HG03558 (cell line): ENCODE data around the gene ZNF554.

Experiments
- ATAC-seq: cut with Tn5 transposase; IDR thresholded peaks from one replicate; pipeline ENCODE4 v1.9.1; 2021; ENCODE audit warnings: moderate number of reproducible peaks; ENCODE audit not compliant: unreplicated experiment; ENCODE audit errors: extremely low read depth

Gene ZNF554

DNA sequence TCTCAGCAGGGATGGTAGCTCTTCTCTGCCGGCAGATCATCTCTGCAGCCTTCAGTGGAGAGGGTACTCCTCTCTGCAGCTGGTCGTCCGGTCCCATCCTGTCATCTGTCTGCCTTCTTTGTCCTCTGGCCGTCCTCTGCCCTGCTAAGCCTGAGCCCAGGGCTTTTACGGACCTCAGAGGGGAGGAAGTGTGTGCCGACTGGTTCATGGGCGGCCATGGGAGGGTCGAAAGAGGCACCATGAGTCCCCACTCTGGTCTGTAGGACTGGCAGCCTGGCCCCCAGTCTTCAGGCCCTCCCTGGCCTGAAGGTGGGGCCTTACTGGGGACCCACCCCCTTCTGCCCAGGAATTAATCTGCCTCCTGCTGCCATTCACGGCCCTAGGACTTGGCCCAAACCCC is 4.0 kb downstream of the ZNF554 start:
- no peak for ATAC-seq

DNA sequence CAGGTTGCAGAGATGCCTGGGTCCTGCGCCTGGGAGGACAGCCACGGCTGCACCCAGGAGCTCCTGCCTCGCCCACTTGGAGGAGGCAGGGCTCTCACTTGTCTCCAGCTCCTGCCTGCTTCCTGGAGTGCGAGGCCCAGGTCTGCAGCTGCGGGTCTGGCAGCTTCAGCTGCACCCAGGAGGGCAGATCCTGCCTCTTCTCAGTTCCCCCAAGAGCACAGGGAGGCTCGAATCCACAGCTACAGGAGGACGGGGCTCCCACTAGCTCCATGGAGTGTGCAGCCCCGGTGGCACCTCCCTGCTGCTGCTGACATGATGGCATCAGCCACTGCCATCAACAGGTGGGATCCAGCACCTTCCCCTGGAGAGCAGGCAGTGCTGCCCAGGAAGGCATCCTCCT is 4.5 kb downstream of the ZNF554 start:
- ATAC-seq: no peak

GRCh38 chr19:2827022-2827421 is 7.4 kb downstream of the ZNF554 start:
- ATAC-seq: no peak

DNA sequence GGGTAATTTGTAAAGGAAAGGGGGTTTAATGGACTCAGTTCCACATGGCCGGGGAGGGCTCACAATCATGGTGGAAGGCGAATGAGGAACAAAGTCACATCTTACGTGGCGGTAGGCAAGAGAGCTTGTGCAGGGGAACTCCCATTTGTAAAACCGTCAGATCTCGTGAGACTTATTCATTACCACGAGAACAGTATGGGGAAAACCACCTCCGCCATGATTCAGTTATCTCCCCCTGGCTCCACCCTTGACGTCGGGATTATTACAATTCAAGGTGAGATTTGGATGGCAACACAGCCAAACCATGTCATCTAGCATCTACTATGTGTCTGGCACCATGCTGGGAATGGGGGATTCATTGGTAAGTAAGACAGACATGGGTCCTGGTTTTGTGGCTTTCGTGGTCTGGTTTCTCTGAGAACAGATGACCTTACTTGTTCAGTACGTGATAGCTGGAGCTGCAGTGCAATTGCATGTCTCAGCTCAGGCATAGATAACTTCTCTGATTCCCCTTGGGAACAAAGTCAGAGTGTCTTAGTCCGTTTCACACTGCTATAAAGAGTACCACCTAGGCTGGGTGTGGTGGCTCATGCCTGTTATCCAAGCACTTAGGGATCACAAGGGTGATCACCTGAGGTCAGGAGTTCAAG is 8.3 kb downstream of the ZNF554 start:
- no peak for ATAC-seq

- no peak for ATAC-seq
These were observed 14.7 kb downstream of the ZNF554 start for GRCh38 chr19:2834294-2834871.

DNA sequence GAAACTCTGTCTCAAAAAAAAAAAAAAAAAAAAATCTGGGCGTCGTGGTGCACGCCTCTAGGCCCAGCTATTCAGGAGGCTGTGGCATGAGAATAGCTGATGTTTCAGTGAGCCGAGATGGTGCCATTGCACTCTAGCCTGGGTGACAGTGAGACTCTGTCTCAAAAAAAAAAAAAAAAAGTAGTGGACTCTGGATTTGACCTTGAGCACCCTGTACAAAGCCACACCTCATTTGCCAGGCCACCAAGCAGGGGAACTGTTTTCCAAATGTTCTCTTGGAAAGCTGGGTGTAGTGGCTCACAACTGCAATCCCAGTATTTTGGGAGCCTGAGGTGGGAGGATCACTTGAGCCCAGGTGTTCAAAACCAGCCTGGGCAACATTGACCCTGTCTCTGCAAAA is 17.8 kb downstream of the ZNF554 start:
- no peak for ATAC-seq

DNA sequence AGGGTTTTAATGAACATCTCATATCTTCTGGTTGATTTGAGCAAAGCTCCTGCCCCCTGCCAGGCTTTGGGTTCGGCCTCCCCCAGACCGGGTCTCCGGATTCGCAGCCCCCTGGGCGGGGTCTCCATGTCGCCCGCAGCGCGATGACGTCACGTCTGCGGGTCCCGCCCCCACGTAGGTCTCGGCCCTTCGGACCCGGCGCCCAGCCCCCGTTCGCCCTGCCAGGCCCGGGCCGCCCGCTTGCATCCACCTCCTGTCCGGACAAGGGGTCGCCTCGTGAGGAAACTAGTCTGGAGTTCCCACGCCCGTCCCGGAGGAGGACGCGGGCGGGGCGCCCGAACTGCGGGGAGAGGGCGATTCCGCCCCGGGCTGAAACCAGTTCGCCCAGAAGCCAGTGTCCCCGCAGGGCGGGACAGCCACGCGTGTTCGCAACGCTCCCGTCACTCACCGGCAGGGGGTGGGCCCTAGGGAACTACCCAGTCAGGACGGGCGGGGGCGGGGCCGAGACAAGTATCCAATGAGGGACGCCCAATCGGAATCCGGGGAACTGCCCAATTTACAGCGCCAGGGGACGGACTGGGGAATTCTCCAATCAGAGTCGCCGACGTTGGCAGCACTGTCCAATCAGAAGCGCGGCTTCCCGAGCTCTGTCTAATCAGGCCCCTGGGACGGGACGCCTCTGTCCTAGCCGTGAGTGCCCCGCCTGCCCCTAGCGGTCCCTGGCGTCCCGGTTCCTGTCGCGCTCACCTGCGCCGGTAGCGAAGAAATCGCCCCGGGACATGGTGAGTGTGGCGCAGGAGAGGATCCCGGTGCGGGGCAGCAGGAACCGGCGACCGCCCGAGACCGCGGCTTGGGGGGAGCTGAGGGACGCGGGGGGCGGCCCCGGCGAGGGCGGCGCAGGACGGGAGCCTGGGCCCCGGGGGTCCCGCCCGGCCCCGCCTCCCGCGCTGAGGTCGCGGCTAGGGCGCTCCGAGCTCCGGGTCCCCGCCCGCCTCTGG is 21.4 kb downstream of the ZNF554 start, which contains the start of gene ZNF555:
Gene ZNF555, plus strand, starts transcription at position 682 of the 998 bp plus-strand sequence. Its CDS starts 98 bp downstream, at position 780.
- ATAC-seq: peak; percentile 69

DNA sequence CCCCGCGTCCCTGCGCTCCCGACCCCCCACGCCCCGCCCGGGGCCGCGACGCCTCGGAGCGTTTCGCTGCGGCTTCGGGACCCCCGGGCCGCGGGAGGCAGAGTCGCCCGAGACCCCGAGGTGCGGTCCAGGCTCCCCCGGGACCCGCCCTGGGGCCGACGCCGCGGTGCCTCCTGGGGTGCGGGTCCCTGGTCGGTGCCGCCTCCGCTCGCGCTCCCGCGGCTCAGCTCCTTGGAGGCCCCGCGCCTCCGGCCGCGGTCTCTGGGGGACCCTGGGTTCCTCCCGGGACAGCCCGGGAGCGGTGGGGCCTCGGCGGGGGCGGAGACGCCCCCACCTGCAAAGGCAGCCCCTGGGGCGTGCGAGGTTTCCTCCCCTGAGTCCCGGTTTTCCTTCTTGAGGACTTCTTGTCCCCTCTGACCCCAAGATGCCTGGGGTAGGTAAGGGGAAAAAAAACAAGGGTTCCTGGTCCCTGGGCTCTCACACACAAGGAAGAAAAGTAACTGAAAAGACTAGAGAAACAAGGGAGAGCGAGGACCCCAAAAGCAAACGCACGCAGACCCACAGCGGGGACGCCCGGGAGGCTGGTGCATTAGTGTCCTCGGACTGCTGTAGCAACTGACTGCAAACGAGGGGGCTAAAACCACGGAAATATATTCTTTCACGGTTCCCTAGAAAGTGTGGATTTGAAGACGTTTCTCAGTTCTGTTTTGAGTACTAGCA is 22.3 kb downstream of the ZNF554 start:
- no peak for ATAC-seq

DNA sequence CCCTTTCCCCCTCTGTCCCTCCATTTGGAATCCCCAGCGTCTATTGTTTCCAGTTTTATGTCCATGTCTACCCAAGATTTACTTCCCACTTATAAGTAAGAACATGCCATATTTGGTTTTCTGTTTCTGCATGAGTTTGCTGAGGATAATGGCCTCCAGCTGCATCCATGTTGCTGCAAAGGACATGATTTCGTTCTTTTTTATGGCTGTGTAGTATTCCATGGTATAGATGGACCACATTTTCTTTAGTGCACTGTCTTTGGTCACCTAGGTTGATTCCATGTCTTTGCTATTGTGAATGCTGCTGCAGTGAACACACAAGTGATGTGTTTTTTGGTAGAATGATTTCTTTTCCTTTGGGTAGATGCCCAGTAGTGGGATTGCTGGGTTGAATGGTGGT is 25.4 kb downstream of the ZNF554 start:
- no peak for ATAC-seq

GRCh38 chr19:2846180-2846894 is 26.7 kb downstream of the ZNF554 start:
- ATAC-seq: no peak

DNA sequence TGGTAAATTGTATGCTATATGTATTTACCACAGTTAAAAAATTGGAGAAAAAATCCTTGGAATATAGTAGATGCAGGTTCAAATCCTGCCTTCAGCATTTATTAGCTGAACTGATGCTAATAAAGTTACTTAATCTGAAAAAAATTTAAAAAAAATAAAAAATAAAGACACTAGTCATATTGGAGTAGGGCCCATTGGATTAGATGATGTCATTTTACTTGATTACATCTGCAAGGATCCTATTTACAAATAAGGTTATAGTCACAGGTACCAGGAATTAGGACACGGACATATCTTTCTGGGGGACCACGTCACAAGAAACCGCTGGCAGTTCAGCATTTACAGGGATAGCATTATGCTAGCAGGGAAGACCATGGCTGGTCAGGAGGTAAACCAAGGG is 27.8 kb downstream of the ZNF554 start:
- ATAC-seq: no peak

GRCh38 chr19:2848616-2849015 is 28.9 kb downstream of the ZNF554 start:
- no peak for ATAC-seq

GRCh38 chr19:2850256-2850925 is 30.7 kb downstream of the ZNF554 start:
- ATAC-seq: no peak

- ATAC-seq: no peak
These were observed 32.9 kb downstream of the ZNF554 start for GRCh38 chr19:2852598-2852997.

- ATAC-seq: no peak
These were observed 33.4 kb downstream of the ZNF554 start for GRCh38 chr19:2853015-2853606.

DNA sequence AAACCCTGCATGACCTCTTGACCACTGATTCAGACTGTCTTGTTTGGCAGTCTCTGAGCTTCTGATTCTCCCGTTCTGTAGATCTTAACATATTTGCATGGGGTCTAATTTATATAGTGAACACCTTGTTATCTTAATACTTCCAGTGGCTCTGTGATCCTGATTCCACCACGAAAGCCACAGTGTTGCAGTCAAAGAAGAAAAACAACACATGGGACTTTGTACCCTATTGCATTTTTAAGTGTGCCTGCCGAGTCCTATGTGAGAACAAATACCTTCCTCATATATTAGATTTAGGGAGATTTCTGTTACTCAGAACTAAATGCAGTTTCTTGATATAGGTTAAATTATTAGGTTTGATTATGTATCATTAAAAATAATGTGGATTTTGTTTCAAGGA is 35.2 kb downstream of the ZNF554 start:
- no peak for ATAC-seq

DNA sequence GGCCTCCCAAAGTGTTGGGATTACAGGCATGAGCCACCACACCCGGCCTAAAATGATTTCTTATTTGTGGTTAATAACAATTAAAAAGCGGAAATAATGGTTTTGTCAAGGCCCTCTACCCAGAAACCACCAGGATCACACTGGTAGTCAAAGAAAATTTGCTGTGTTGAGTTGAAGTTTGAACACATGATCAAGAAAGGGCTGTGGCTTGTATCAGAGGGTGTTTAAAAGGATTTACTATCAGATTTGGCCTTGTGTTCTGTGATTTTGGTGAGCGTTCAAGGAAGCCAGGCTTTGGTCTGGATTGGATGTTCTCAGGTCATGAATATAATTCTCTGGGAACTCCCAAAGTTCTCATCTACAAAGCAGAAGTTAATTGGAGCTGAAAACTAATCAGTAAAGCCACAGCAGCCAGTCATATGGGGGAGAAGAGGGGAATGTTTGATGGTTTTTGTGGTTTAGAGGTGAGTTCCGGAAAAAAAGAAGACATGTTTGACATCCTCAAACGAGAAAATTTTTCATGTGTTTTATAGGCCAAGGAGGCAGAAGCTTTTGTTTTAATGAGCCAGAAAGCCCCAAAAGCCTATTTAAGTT is 36.9 kb downstream of the ZNF554 start:
- no peak for ATAC-seq

- ATAC-seq: no peak
These were observed 39.2 kb downstream of the ZNF554 start for GRCh38 chr19:2858864-2859263.
